GM19467 (cell line): ENCODE data around the gene PHF10.
"Not testable (repeated sequence)": the region's sequence is repeated elsewhere in the genome, so short reads cannot be mapped to it uniquely, and the experiment has no call there.

ENCODE experiments used
- ATAC-seq: cut with Tn5 transposase; IDR thresholded peaks from one replicate; pipeline ENCODE4 v1.9.1; 2021; ENCODE audit warnings: mild to moderate bottlenecking, moderate library complexity; ENCODE audit not compliant: unreplicated experiment

PHF10 gene

GRCh38 chr6:169724494-169725124 lies at the start of gene PHF10:
Gene PHF10, minus strand, starts transcription at chr6:169724500. Its CDS starts 569 bp downstream, at chr6:169723931.
- ATAC-seq, result peak; percentile 32

DNA sequence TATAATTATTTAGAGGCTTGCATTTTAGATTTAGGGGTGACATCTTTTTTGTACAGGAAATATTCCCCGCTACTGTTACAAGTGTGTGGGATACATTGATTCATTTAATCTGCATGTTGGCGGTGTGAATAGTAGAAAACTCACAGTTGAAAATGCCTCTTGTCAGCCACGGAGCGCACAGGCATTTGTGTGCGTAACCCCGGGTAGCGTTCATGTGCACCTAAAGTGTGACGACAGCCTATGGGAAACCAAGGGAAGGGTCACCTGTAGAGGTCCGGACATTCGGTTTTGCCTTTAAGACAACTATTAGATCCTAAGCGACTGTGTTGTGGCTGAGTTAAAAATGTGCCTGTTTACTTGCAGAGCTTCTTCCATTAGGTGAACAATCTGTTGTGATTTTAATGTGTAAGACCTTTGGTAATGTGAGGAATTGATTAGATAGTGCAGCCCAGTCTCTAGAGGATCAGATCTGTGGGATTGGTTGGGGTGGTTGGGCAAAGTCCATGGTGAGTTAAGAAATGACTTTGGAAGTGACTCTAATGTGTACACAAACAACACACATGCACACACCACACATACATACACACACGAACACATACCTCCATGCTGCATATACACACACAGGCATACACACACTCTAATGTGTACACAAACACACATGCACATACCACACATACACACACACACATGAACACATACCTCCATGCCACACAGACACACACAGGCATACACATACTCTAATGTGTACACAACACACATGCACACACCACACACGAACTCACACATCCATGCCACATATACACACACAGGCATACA lies 42.8 kb upstream of the PHF10 start:
- ATAC-seq, result no peak

DNA sequence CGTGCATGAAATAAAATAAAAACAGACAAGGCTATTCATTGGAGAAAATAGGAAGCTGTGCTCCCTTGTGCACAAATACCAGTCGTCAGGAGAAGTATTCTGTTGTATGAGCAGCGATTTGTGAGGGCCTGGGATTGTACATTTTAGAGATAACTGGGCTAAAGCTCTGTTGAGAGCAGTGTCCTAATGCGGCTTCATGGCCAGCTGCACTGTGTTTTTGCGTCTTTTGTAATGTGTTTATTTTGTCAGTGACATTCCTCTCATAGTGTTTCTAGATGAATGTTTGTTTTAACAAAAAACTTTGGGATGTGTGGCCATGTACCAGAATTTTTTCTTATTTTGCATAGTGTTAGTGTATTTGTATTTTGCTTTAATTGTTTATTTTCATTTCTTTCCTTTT lies 41.9 kb upstream of the PHF10 start:
- ATAC-seq, result no peak

GRCh38 chr6:169765789-169766188 lies 41.5 kb upstream of the PHF10 start:
- not testable (repeated sequence) for ATAC-seq

- no peak for ATAC-seq
Measured at GRCh38 chr6:169763881-169764280, 39.6 kb upstream of the PHF10 start.

DNA sequence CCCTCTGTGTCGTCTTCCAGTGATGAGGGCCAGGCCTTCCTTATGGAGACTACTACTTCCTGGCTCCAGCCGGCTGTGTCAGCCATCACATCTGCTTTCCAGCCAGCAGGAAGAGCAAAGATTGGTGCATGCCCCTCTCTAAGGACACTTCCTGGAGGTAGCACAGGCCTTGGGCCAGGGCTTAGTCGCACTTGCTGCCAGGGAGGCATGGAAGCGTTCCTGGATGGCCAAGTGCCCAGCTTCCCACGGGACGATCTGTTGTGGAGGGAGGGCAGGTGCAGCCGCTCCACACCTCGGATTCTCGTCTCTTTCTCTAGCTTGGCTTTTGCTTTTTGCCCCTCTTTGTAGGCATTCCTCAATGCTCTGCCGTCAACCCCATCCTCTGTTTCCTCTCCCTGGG lies 39.0 kb upstream of the PHF10 start:
- ATAC-seq, result no peak

DNA sequence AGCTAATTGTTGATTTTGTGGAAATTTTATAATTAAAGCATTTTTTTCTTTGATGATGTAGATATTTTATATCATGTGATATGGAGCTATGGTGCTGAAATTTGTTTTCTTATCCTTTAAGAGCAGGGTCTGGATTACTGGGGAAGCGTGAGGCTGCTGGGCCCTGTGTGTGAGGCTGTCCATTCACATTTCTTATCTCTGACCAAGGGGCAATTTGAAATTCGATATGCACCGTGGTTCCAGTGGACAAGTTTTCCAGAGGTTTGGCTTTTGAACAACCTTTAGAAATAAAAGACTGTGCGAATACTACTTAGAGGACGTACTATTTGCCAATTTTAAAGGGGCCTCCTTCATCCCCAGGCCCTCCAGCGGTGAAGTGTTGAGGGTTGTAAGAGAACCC lies 30.9 kb upstream of the PHF10 start:
- ATAC-seq, result no peak

DNA sequence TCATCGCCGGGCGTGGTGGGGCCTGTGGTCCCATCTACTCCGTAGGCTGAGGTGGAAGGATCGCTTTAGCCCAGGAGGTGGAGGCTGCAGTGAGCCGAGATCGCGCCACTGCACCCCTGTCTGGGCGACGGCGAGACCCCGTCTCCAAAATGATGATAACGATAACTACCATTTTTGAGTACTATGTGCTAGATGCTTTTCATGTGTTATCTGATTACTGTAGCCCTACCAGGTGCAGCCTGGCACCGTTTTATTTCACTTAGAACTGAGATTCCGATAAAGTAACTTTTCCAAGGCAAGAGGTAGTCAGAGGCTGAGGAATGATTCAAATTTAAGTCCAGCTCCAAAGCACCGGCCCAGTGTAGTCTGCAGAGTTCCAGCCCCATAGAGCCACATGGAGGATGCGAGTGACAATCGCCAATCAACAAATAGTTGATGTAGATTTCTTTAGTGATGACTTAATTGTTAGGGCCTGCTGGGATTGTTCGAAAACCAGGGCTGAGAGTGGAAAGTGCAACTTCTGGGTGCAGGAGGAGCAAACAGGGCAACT lies 27.8 kb upstream of the PHF10 start:
- ATAC-seq, result no peak

GRCh38 chr6:169751242-169752073 lies 27.2 kb upstream of the PHF10 start, which contains the start of the genes DYNLT2 and ERMARD:
Gene DYNLT2, minus strand, starts transcription at chr6:169751572. Its CDS starts 114 bp downstream, at chr6:169751458.
Gene ERMARD, plus strand, starts transcription at chr6:169751622. Its CDS starts 36 bp downstream, at chr6:169751658.
- peak; percentile 94 for ATAC-seq

- no peak for ATAC-seq
Measured at GRCh38 chr6:169746556-169746955, 22.3 kb upstream of the PHF10 start.

GRCh38 chr6:169745405-169745804 lies 21.1 kb upstream of the PHF10 start:
- ATAC-seq, result no peak

- ATAC-seq, result no peak
Measured at GRCh38 chr6:169741344-169741743, 17.0 kb upstream of the PHF10 start.

GRCh38 chr6:169738976-169739529 lies 14.8 kb upstream of the PHF10 start:
- ATAC-seq, result no peak

- no peak for ATAC-seq
Measured at GRCh38 chr6:169738204-169738975, 14.1 kb upstream of the PHF10 start.

GRCh38 chr6:169729961-169730360 lies 5.7 kb upstream of the PHF10 start:
- no peak for ATAC-seq

- ATAC-seq, result no peak
Measured at GRCh38 chr6:169726963-169727362, 2.7 kb upstream of the PHF10 start.

GRCh38 chr6:169726049-169726400 lies 1.7 kb upstream of the PHF10 start:
- ATAC-seq, result no peak

DNA sequence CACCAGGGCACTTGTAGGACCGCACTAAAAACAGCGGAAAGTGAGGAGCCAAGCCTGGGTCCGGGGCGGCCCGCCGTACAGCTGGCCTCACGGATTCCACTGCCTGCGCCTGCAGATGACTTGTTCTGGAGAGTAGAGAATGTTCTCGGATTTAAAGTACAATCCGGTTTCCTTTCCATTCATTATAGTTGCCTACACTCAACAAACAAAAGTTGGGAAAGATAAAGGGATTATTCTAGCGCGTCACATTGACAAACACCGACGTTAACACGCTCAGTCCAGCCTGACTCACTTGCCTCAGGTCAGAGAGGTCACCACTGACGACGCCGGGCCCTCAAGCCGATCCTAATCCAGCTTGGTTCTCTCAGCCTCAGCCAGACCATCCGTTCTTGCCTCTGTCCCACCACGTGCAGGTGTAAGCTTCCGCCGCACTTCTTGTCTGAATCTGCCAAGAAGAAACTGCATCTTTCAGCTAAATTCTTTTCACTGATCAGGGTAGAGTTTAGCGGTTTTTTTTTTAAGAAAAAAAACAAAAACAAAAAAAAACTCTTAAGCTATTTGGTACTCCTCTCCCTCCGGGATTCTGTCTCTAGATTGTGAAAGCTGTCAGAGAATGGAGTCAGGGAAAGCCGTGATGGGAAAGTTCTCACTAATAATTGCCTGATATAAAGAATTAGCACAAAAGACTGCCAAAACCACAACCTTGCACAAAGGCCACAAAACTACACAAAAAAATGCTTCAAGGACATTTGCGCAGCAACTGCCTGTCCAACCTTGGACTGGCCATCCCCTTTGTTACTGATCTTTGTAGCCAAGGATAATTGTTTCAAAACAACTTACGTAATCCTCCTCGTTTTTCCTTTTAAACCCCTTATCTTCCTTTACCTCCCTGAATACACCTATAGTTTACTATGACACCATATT lies 1.1 kb upstream of the PHF10 start:
- ATAC-seq, result peak; percentile 17

DNA sequence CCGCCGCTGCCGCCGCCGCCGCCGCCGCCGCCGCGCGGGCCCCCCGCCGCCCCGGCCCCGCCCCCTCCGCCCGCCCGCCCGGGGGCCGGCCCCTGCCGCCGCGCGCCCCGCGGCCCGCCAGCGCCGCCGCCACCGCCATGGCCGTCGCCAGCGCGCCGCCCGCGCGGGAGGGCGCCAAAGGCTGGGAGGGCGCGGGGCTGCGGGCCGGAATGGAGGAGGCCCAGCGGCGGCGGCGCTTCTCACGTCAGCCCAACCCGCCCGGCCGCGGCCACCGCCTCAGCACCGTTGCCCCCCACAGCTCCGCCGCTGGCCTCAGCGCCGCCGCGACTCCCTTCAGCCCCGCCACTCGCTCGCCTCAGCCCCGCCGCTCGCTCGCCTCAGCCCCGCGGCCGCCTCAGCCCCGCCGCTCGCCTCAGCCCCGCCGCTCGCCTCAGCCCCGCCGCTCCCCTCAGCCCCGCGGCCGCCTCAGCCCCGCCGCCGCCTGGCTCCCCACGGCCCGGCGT lies 258 bp downstream of the PHF10 start:
- peak; percentile 29 for ATAC-seq
